GM19468 (cell line): ENCODE results near the gene RANBP1.
"Not testable (repeated sequence)": the region's sequence is repeated elsewhere in the genome, so short reads cannot be mapped to it uniquely, and the experiment has no call there.

Experiments
- ATAC-seq: cut with Tn5 transposase; IDR thresholded peaks from one replicate; pipeline ENCODE4 v1.9.1; 2021; ENCODE audit warnings: mild to moderate bottlenecking, moderate library complexity, moderate number of reproducible peaks; ENCODE audit not compliant: unreplicated experiment; ENCODE audit errors: extremely low read depth

The RANBP1 gene

DNA sequence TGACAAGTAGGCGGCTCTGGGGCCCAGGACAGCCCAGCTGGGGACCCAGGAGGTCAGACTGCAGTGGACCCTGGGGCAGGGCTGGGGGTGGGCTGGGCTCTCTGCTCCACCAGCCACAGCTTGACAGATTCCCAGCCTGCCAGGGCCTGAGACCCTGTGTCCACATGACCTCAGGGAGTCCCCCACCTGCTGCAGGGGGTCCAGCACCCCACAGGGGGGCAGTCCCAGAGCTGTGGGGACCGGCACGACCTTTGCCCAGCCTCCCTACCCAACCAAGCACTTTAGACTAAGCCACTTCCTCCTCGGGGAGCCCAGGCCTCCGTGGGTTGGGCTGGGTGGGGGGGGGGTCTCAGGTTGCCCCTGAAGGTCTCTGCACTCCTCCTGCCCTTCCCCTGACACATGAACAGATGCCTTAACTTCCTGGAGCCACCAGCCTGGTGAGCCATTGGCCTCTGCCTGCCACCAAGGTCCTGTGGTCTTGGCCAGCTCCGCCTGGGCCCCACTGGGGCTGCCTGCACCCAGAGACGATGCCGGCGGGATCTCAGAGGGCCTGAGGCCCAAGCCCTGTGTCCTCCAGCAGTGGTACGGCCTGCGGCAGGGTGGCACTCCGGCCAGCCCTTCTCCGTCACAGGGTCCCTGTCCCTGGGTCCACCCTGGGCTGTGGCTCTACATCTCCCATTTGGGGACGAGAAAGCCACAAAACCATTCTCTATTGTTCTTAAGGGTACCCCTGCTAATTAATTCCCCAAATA, 31.5 kb downstream of the RANBP1 start:
- no peak for ATAC-seq

DNA sequence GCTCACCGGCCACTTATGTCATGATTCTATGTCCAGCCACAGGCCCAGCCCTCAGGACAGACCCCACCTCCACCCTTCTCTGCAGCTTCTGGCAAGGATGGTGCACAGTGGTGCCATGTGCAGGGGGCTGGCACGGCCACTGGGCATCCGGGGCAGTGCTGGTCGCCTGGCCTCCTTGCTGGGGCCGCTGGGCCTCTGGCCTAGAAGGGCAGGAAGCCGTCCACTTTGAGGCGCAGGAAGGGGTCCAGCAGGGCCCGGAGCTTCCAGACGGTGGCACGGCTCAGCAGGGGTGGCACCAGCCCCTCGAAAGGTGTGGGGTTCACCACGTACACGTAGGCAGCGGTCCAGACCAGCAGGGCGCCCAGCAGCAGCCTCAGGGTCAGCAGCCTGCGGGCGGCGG, 32.5 kb downstream of the RANBP1 start:
- ATAC-seq, result no peak

DNA sequence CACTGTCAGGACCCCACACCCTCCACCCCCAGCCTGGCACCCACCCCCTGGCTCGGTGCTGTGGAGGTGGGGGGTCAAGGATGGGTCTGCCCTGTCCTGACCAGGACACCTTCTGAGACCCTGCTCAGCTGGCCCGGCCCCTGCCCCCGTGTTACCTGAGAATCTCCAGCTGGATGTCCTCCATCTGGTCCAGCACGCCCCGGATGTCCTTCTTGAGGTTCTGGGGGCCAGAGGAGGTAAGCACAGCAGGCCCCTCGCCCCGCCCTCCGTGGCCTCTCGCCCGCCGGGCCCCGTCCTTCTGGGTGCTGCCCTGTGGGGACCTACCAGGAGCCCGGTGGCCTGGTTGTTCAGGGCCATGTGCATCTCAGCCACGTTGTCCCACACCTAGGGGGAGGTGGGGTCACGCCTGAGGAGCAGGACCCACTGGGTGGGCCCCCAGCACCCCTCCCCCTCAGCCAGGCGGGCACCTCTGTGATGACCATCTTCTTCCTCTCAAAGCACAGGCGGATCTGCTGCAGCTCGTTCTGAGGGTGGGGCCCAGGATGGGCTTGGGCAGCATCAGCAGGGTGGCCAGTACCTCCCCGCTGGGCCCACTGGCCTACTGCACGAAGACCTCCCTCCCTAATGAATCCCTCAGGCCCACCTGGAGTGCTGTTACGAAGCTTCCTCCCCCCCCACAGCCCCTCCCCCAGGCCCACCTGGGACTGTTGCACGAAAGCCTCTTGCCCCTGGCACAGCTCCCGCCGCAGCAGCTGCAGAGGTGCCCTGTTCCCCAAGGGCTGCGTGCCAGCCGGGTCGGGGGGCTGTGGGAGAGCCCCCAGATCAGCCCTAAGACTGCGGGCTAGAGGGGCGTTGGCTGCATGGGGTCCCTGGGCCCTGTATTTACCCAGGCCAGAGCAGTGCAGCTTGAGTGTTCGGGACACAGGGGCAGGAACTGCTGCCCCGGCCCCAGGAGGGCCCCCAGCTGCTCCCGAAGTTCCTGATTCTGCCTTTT, 33.6 kb downstream of the RANBP1 start:
- ATAC-seq, result no peak

DNA sequence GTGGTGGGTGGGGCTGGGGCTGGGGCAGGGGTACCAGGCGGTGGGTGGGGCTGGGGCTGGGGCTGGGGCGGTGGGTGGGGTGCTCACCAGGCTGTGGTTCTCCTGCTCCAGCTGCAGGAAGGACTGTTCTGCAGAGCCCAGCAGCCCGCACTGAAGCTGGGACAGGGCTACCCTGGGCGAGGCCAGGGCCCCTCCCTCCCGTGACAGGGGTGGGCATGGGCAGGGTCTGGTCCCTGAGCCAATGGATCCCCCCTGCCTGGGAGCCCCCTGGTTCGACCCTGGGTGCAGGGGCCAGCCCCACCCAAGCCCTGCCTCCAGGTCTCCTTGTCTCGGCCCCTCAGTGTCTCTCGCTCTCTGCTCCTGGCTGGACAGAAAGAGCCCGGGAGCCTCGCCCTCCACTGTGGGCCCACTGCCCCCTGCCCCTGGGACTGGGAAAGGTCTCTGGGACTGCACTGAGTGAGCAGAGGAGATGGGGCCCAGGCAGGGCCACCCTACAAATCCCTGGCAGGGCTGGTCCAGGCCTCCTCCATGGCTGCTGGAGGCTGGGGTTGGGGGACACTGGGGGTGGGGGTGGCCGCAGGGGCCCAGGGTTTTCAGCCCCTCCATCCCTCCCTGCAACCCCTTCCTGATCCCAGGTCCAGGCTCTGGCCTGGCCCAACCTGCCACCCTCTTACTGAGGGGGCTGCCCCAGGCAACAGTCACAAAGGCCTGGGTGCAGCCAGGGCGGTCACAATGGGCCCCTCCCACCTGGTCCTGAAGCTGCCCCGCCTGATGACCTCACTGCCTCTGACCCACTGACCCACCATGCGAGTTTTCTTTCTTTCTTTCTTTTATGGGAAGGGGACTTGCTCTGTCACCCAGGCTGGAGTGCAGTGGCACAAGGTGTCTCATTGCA, 34.7 kb downstream of the RANBP1 start, which contains the start of gene CCDC188:
Gene CCDC188, minus strand, starts transcription at position 675 of the 895 bp plus-strand sequence. Its CDS starts 69 bp downstream, at position 606.
- no peak for ATAC-seq

DNA sequence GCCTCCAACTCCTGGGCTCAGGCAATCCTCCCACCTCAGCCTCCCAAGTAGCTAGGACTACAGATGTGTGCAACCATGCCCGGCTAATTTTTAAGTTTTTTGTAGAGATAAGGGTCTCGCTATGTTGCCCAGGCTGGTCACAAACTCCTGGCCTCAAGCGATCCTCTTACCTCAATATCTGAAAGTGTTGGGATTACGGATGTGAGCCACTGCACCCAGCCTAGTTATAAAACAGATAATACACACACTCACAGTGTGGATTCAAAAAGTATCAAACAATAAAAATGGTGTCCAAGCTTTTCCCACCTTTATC, 35.3 kb downstream of the RANBP1 start:
- ATAC-seq, result no peak

DNA sequence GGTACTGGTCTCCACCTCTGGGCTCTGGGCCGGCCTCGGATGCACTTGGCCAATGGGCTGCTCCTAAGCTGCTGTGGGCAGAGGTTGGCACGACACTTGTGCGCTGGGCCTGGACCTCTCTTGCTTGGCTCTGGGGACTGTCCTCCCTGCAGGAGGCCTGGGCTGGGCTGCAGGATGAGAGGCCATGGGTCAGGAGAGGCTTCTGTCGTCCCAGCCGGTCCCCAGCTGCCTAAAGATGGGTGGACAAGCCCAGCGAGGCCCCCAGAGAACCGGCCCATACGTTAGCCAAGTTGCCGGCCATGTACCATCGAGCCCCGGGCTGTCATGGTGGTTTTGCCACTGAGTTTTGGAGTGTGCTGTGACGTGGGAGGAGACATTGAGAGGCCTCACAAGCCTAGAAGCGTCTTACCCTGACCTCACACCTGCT, 36.6 kb downstream of the RANBP1 start:
- no peak for ATAC-seq

DNA sequence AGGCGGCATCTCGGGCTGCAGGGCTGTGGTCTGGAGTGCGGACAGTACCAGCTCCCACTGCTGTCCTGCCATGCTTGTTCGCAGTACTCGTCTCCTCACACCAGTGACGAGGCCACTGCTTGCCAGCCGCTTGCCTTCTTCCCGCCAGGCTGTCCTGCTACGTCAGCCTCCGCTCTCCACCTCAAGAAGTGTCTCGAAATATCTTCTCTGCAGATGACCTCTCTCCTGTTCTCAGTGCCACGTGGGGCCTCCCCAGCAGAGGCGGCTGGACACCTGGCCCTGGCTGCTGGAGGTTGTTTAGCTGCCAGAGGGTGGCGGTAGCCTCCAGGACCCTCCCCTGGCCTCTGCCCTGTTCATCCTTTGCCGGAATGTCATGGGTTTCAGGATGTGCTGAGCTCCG, 38.0 kb downstream of the RANBP1 start:
- no peak for ATAC-seq

DNA sequence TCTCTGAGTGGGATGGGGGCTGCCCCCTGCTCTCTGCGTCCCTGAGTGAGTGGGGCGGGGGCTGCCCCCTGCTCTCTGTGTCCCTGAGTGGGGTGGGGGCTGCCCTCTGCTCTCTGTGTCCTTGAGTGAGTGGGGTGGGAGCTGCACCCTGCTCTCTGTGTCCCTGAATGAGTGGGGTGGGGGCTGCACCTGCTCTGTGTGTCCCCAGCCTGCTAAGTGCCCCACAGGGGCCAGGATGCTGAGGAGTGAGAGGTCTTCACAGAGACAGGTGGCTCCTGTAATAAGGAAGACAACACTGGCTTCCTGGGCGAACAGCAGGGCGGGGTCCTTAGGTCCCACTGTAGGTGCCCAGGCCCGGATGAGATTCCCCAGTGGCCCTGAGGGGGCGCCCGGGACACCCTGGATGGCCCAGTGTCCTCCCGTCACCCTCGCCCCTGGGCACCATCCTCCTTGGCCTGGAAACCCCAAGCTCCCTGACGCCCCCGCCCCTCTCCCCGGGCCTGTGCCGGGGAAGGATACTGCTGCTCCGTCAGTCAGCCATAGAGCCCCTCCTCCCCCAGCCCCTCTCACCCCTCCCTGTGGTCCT, 38.8 kb downstream of the RANBP1 start:
- ATAC-seq, result no peak

DNA sequence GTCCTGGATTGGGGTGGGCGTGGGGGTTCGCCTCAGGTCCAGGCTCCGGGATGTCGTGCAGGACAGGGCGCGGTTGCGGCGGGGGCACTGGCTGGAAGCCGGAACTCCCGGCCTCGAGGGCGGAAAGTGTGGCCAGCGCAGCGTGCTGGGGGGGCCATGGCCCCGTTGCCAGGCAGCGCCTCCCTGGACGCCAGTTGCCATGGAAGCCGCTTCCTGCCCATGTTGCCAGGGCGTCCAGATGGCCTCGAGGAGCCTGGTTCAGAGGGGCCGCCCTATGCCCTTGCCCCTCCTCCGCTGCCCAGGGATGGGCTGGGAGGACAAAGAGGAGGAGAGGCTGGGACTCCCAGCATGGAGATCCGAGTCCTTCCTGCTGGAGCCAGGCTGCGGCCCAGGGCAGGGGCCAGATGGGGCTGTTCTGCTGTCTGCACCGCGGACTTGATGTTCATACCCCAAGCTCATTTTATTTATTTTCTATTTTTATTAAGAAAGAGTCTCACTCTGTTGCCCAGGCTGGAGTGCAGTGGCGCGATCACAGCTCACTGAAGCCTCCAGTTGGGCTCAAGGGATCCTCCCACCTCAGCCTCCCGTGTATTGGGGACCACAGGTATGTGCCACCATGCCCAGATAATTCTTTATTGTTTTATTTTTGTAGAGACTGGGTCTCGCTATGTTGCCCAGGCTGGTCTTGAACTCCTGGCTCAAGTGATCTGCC, 39.6 kb downstream of the RANBP1 start:
- no peak for ATAC-seq

DNA sequence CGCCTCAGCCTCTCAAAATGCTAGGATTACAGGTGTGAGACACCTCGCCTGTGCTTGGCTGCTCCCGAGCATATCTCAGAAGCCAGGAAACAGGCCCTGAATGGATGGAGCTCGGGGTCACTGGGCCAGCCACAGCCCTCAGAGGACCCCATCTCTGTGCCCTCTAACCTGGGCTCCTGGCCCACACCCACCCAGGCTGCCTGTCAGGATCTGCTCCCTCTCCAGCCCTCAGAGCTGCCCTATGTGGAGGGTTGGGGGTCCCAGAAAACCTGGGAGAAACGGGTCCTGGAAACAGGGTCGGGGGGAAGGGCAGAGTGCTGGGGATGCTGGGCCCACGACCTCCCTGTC, 40.1 kb downstream of the RANBP1 start:
- ATAC-seq, result no peak

- ATAC-seq, result no peak
Observed at GRCh38 chr22:20156611-20157429, 40.9 kb downstream of the RANBP1 start.

- no peak for ATAC-seq
Observed at GRCh38 chr22:20157430-20158183, 41.7 kb downstream of the RANBP1 start.

DNA sequence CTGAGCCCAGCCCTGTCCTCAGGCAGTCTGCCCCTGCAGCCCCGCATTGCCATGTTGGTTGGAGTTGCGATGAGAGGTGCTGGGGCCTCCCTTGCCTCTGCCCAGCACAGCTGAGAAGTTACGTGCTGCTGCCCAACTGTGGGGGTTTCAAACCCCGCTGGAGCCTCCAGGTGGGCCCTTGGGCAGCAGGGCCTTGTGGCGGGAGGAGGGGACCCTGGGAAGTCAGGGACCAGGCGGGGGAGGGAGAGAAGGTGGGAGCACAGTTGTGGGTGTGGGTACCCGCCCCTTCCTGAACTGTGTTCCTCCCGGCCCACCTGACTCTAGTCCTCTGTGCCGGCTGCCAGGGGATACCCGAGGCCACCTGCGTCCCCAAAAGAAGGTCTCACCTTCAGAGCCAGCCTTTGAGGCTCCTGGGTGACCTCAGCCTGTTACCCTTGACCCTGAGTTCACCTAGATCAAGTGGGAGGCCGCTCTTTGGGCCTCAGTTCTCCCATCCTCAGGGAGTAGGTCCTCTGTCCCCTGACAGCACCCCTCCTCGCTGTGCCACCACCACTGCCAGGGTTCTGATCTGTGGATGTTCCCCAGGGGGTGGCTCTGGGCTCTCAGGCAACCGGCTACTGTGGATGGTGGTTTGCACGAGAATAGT, 42.6 kb downstream of the RANBP1 start:
- no peak for ATAC-seq

GRCh38 chr22:20159076-20159475, 43.2 kb downstream of the RANBP1 start:
- ATAC-seq, result no peak

- not testable (repeated sequence) for ATAC-seq
Observed at GRCh38 chr22:20159531-20159930, 43.6 kb downstream of the RANBP1 start.

DNA sequence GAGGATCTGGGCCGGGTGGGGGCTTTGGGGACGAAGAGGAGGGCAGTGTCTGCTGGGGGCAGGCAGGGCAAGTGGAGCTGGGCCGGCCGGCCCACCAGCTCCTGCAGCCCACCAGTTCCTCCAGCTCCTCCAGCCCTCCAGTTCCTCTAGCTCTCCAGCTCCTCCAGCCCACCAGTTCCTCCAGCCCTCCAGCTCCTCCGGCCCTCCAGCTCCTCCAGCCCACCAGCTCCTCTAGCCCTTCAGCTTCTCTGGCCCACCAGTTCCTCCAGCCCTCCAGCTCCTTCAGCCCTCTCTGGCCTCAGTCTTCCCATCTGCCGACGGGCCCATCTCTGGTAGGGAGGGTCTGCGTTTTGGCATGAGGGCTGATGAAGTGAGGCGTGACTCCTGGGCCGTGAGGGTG, 44.1 kb downstream of the RANBP1 start:
- no peak for ATAC-seq

DNA sequence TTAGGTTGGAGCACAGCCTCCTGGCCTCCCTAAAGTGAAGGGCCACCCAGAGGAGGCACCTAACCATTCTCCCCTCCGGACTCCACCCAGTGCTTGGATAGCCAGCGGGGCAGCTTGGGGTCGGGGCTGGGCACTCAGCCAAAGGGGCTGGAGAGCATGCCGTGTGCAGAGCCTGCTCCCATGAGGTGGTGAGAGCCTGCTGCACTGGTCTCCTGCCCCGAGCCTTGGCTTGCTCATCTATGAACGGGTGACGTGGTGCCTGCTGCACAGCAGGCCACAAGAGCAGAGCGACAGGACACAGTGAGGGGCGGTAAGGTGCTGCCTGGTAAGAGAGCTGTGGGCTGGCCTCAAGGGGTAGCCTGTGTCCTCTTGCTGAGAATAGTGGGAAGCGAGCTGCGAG, 49.0 kb downstream of the RANBP1 start:
- ATAC-seq, result no peak
